Left lung (tissue), 10 donors: ENCODE data around the gene XXYLT1. TPM values are rescaled to one million over a fixed set of nuclear protein-coding genes. Genes with fewer than 3 reads are reported as not detected.

Experiments used
- ATAC-seq: fragments of 200-7000 bp; cut with Tn5 transposase; one replicate; pipeline ENCODE4 v1.9.1; 2020; ENCODE audit warnings: moderate library complexity
- DNase-seq, 4 donors: peaks; one replicate each; pipeline ENCODE4 v3.0.0-alpha.2; 2013 to 2020
- H3K27ac ChIP-seq, 2 donors: fragments of 200-600 bp; sonication (generic) in 1 of 2; one replicate each; pipeline versions ENCODE4 v1.5.0 to v1.8.0; 2020 to 2021
- H3K27me3 ChIP-seq, 2 donors: fragments of 200-600 bp; sonication (generic) in 1 of 2; one replicate each; pipeline versions ENCODE4 v1.5.0 to v1.8.0; 2020 to 2021
- H3K36me3 ChIP-seq, 2 donors: fragments of 200-600 bp; sonication (generic) in 1 of 2; one replicate each; pipeline versions ENCODE4 v1.5.0 to v1.8.0; 2020 to 2021
- H3K4me1 ChIP-seq, 2 donors: fragments of 200-600 bp; one replicate each; pipeline ENCODE4 v1.8.0; 2021
- H3K4me3 ChIP-seq, 2 donors: fragments of 200-600 bp; sonication (generic) in 1 of 2; one replicate each; pipeline versions ENCODE4 v1.5.0 to v1.8.0; 2020 to 2021; ENCODE audit warnings: mild to moderate bottlenecking in 1 of 2
- H3K9me3 ChIP-seq, 2 donors: fragments of 200-600 bp; sonication (generic) in 1 of 2; one replicate each; pipeline versions ENCODE4 v1.5.0 to v1.8.0; 2020 to 2021
- intact Hi-C, 2 donors: fragments of 100-400 bp; cut with DNase I; formaldehyde crosslinking; loops; one replicate each; pipeline versions ENCODE4 v1.11.2 to v1.14.2; 2022
- microRNA-seq, 2 donors: library from miRNA; unstranded; fragments of <30 nt; microRNA quantifications; one replicate each; pipeline ENCODE4, GENCODE V29; 2019
- polyA plus RNA-seq, 6 donors: library from polyadenylated mRNA; unstranded; fragments of 120-200 nt; gene quantifications; one replicate each; pipeline ENCODE4 v1.2.1, GENCODE V29; 2013; ENCODE audit not compliant: insufficient read length in 6 of 6
- total RNA-seq, 2 donors: library from RNA; stranded (reverse); fragmentation: NEBNext Ultra II Directional; extraction: Animal tissue kit (Norgen Biotek cat#: 25700); gene quantifications; one replicate each; pipeline ENCODE4 v1.2.1, GENCODE V29; 2021
- TF ChIP-seq, protein P1 (sequence below), 2 donors: fragments of 200-600 bp; sonication (generic) in 1 of 2; IDR thresholded peaks; one replicate each; pipeline versions ENCODE4 v1.5.0 to v1.8.0; 2021; ENCODE audit warnings: antibody characterized with exemption in 2 of 2
- donor health status: DM: no; HTN: yes; CAD: no.
- donor health status: DM: no; HTN: no; CAD: no.

XXYLT1 gene
- total and polyA plus RNA-seq, 8 donors, result 11.3 to 31.1 (median 25.5) TPM

DNA sequence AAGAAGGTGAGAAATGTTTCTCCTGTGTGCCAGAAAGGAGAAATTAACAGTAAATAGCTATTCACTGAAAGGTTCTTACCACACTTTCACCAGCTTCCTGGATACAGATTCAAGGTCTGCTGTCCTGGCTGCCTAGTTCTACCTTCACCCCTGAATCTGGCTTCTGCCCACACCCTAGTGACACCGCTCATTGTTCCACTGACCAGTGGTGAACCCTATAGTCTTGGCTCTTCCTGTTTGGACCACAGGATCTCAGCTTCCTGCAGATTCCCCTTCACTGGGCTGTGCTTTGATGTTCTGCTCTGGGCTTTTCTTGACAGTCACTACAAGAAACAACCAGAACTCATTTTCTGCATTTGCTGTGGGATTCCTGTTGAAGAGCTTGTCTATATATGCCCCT, 250.0 kb downstream of the XXYLT1 start:
- TF ChIP-seq, protein P1, sequence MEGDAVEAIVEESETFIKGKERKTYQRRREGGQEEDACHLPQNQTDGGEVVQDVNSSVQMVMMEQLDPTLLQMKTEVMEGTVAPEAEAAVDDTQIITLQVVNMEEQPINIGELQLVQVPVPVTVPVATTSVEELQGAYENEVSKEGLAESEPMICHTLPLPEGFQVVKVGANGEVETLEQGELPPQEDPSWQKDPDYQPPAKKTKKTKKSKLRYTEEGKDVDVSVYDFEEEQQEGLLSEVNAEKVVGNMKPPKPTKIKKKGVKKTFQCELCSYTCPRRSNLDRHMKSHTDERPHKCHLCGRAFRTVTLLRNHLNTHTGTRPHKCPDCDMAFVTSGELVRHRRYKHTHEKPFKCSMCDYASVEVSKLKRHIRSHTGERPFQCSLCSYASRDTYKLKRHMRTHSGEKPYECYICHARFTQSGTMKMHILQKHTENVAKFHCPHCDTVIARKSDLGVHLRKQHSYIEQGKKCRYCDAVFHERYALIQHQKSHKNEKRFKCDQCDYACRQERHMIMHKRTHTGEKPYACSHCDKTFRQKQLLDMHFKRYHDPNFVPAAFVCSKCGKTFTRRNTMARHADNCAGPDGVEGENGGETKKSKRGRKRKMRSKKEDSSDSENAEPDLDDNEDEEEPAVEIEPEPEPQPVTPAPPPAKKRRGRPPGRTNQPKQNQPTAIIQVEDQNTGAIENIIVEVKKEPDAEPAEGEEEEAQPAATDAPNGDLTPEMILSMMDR (IDR thresholded peaks at IDR 0.05), result no peak
- Histone ChIP-seq H3K27ac (peak overlapping the region in 1 of 2 donors; percentile 28), H3K4me1 (peaks cover 0 to 9% of the 10 kb centered on the region in 2 donors), H3K9me3 (no peaks in the 10 kb centered on the region), H3K36me3 (no peaks in the 10 kb centered on the region), H3K27me3 (no peaks in the 10 kb centered on the region), H3K4me3 (no peak overlapping the region)
- DNase-seq, result peak in 1 of 4 donors; percentile 10
- ATAC-seq, result peak; percentile 36
- intact Hi-C loops, result no loop called here

- ATAC-seq (no peak), DNase-seq (peak in 1 of 4 donors; percentile 11)
- Histone ChIP-seq H3K27me3 (no peaks in the 10 kb centered on the region), H3K27ac (no peak overlapping the region), H3K4me1 (peaks cover 0 to 9% of the 10 kb centered on the region in 2 donors), H3K36me3 (no peaks in the 10 kb centered on the region), H3K9me3 (no peaks in the 10 kb centered on the region), H3K4me3 (no peak overlapping the region)
- TF ChIP-seq, protein P1 (IDR thresholded peaks at IDR 0.05), result no peak
- intact Hi-C loops, result no loop called here
These were observed 250.8 kb downstream of the XXYLT1 start for GRCh38 chr3:195020185-195020584.

- Histone ChIP-seq H3K4me1 (peaks cover 0 to 9% of the 10 kb centered on the region in 2 donors), H3K27me3 (no peaks in the 10 kb centered on the region), H3K9me3 (no peaks in the 10 kb centered on the region), H3K27ac (no peak overlapping the region), H3K36me3 (no peaks in the 10 kb centered on the region), H3K4me3 (no peak overlapping the region)
- TF ChIP-seq, protein P1 (IDR thresholded peaks at IDR 0.05), result no peak
- ATAC-seq, result no peak
- intact Hi-C loops, result no loop called here
- DNase-seq, result no peak
These were observed 251.6 kb downstream of the XXYLT1 start for GRCh38 chr3:195019335-195019734.

Small RNA genes within 50 kb of the gene (microRNA-seq; reads per million reads assigned to microRNA genes)
- gene MIR3137, result 0 reads per million in 2 donors

Other genes with a start within 250 kb of the XXYLT1 start
- 10 to 100 TPM; 44.7 to 78.7 TPM for gene ACAP2, start 171.9 kb upstream of the XXYLT1 start, total RNA-seq
- 10 to 100 TPM; 47.6 to 55.3 (median 51.2) TPM for gene ACAP2, start 171.9 kb upstream of the XXYLT1 start, polyA plus RNA-seq